SHP77 (cell line): Measurements from ENCODE around the gene PMAIP1.

Source experiments
- DNase-seq, 2 experiments: peaks; one replicate each; lab custom pipeline; 2025; lab: John Stamatoyannopoulos, UW

PMAIP1 gene

DNA sequence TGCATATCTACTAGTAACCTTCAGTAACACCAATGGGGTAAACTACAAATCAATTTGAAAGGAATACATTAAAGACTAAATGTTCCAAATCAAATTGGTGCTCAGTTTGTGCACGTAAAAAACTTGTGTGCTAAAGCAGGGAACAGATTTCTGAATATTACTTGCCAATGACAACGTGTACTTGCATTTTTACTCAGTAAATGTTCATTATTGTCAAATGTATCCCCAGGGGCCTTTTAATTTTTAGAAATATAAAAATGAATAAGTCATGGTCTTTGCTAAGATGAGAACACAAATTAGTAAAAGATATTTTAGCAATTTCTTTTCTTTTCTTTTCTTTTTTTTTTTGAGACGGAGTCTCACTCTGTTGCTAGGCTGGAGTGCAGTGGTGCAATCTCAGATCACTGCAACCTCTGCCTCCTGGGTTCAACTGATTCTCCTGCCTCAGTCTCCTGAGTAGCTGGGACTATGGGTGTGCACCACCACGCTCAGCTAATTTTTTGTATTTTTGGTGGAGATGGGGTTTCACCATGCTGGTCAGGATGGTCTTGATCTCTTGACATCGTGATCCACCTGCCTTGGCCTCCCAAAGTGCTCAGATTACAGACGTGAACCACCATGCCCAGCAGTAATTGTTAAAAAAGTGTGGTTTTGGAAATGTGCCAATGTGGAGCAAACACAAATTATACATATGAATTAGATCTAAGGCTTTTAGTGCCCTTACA lies 52.6 kb downstream of the PMAIP1 start:
- no peak for DNase-seq
